ENCODE results near the gene PHRF1. TPM values are rescaled to one million over a fixed set of nuclear protein-coding genes. Genes with fewer than 3 reads are reported as not detected.
"Not testable (repeated sequence)": the region's sequence is repeated elsewhere in the genome, so short reads cannot be mapped to it uniquely, and the experiment has no call there.

The PHRF1 gene
- total RNA-seq, 1 donor from 2014 or later = 27.3 TPM

DNA sequence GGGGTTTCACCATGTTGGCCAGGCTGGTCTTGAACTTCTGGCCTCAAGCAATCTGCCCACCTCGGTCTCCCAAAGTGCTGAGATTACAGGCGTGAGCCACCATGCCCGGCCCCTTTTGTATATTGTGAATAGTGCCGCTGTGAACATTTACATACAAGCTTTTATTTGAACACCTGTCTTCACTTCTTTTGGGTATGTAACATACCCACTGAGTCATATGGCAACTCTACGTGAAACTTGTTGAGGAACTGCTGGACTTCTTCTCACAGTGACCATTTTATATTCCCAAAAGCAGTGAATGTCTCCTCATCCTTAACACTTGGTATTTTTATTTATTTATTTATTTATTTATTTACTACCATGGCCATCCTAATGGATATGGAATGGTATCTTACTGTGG lies 54.6 kb downstream of the PHRF1 start:
- no peak for DNase-seq

DNA sequence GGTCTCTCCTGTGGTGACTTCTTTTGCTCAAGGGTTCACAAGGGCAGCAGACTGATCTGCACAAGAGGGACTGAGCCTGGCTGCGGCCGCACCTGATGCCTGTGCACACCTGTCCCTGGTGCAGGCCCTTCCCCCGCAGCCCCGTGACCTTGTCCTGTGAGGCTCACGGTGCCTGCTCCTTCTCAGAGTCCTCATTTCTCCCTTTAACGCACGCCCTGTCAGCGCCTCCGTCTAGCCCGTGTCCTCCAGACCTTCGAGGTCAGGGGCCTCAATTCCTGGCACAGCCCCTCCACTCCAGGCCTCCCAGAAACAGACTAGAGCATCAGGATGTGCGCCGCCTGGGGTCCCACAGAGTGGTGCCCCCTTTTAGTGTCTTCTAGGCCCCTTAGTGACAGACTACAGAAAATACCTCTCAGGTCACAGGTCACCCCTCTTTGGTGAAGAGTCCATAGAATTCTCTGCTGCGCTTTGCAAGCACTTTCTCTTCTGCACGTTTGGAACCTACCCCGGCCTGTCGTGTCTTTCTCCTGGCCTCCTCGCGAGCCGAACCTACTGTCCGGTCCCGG lies 59.8 kb downstream of the PHRF1 start:
- no peak for DNase-seq

DNA sequence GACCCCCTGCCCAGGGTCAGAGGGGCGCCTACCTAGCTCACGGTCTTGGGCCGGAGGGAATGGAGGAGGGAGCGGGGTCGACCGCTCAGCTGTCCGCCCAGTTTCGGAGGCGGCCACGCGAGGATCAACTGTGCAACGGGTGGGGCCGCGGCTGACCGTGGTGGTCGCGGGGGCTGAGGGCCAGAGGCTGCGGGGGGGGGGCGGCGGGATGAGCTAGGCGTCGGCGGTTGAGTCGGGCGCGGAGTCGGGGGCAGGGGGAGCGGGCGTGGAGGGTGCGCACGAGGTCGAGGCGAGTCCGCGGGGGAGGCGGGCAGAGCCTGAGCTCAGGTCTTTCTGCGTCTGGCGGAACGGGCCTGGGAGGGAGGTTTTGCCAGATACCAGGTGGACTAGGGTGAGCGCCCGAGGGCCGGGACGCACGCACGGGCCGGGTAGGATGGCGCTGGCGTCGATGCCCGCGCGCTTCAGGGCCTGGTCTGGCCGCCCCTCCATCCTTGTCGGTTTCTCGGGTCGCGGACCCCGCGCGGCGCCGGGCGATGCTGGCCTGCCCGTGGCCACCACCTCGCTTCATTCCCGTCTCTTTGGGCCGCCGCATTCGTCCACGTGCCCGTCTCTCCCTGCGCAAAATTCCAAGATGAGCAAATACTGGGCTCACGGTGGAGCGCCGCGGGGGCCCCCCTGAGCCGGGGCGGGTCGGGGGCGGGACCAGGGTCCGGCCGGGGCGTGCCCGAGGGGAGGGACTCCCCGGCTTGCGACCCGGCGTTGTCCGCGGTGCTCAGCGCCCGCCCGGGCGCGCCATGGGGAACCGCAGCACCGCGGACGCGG lies 60.5 kb downstream of the PHRF1 start, which contains the start of gene DRD4:
DRD4 (plus strand) TSS at position 759 of the 822 bp plus-strand sequence; CDS start at position 795, 36 bp downstream.
- DNase-seq = no peak

DNA sequence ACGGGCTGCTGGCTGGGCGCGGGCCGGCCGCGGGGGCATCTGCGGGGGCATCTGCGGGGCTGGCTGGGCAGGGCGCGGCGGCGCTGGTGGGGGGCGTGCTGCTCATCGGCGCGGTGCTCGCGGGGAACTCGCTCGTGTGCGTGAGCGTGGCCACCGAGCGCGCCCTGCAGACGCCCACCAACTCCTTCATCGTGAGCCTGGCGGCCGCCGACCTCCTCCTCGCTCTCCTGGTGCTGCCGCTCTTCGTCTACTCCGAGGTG lies 61.0 kb downstream of the PHRF1 start:
- no peak for DNase-seq

DNA sequence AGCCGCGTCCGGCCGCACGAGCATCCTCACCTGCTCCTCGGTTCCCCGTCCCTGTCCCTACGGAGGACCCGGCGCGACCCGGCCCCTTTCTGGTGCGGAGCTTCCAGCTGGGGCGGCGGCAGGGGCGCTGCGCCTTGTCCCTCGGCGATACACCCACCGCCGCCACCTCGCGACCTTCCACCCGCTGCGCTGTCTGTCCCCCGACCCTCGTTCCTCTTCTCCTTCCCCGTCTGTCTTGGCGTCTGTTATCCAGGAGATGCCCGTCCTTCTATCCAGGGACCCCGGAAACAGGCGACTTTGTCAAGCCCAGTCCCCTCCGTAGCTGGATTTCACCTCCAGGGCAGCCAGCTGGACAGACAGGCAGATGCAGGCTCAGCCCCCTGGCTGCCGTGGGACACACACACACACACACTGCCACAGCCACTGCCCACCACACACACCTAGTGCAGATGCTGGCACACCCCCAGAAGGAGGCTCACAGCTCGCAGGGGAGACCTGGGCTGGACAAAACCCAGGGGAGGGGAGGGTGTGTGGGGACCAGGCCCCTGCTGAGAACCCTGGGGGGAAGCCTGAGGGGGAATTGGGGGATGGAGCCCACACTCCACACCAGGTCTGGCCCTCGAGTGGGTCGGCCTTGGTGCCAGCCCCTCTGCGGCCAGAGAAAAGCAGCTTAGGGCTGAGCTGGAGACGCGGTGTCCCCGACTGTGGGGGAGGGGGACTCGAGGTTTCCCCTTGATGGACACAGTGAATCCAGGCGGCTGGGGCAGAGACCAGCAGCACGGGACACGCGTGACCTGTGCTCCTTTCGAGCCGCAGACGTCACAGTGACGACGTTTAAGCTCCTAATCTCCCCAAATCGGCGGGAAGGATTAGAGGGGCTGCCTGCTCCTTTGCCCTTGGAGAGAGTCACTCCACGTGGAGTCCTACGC lies 61.6 kb downstream of the PHRF1 start:
- DNase-seq = no peak

DNA sequence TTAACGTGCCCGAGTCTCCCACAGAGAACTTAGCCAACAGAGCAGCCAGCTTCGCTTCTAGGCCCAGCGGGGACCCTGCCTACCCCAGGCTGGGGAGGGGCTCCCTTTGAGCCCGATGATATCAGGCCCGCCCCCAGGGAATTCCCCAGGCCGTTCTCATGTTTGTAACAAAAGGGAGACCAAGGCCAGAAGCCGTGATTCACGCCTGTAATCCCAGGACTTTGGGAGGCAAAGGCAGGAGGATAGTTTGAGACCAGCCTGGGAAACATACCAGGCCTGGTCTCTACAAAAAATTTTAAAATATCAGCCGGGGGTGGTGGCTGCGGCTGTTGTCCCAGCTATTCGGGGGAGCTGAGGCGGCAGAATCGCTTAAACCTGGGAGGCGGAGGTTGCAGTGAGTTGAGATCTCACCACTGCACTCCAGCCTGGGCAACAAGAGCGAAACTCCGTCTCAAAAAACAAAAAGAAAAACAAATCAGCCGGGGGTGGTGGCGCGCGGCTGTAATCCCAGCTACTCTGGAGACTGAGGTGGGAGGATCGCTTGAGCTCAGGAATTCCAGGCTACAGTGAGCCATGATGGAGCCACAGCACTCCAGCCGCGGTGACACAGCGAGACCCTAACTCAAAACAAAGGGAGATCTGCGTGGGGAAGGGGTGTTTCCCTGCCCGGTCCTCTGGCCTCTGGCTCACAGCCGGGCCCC lies 62.5 kb downstream of the PHRF1 start:
- DNase-seq = no peak

DNA sequence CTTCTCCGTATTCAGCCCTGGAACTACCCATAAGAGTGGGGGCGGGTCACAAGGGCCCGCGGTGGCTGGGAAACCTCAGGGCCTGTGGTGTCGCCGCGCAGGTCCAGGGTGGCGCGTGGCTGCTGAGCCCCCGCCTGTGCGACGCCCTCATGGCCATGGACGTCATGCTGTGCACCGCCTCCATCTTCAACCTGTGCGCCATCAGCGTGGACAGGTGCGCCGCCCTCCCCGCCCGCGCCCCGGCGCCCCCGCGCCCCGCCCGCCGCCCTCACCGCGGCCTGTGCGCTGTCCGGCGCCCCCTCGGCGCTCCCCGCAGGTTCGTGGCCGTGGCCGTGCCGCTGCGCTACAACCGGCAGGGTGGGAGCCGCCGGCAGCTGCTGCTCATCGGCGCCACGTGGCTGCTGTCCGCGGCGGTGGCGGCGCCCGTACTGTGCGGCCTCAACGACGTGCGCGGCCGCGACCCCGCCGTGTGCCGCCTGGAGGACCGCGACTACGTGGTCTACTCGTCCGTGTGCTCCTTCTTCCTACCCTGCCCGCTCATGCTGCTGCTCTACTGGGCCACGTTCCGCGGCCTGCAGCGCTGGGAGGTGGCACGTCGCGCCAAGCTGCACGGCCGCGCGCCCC lies 63.2 kb downstream of the PHRF1 start:
- DNase-seq = no peak

DNA sequence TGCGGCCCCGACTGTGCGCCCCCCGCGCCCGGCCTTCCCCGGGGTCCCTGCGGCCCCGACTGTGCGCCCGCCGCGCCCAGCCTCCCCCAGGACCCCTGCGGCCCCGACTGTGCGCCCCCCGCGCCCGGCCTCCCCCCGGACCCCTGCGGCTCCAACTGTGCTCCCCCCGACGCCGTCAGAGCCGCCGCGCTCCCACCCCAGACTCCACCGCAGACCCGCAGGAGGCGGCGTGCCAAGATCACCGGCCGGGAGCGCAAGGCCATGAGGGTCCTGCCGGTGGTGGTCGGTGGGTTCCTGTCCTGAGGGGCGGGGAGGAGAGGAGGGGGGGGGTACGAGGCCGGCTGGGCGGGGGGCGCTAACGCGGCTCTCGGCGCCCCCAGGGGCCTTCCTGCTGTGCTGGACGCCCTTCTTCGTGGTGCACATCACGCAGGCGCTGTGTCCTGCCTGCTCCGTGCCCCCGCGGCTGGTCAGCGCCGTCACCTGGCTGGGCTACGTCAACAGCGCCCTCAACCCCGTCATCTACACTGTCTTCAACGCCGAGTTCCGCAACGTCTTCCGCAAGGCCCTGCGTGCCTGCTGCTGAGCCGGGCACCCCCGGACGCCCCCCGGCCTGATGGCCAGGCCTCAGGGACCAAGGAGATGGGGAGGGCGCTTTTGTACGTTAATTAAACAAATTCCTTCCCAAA lies 63.9 kb downstream of the PHRF1 start:
- DNase-seq = no peak

DNA sequence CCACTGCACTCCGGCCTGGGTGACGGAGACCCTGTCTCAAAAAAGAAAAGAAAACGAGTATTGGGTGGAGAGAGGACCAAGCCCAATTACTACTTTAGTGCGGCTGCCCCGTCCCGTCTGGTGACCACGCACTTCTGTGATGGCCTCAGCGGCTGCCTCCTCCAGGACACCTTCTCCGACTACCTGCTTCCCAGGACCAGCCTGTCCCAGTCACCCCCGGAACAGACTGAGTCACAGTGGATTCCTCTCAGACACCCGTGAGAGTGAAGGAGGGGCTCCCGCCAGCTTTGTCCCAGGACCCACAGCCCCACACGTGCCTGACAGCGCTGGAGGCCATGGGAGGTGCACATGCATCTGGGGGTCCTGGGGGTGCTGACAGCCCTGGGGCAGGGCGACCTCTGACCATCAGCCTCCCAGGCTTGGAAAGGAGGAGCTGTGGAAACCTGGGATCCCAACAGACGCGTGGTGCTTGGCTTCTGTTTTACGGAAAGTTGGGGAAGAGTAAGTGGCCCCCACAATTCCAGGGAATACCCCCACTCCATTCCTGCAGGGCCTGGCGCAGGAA lies 65.6 kb downstream of the PHRF1 start:
- no peak for DNase-seq

DNA sequence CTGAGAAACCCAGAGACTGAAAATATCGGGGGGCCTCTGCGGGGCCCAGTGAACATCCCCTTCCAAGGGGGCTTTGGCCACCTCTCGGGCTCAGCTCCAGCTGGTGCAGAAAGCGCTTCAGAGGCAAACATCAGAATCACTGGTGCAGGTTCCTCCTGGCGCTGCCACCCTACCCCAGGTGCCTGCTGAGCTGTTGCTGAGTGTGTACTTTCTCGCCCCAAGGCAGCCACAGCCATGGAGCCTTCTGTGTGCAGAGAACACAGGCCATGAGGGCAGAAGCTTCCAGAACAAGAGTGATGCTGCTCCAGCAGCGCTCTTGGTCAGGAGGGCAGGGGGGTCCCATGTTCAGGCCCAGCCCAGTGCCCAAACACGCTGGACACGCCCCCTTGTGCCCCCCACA lies 67.1 kb downstream of the PHRF1 start:
- DNase-seq = no peak

DNA sequence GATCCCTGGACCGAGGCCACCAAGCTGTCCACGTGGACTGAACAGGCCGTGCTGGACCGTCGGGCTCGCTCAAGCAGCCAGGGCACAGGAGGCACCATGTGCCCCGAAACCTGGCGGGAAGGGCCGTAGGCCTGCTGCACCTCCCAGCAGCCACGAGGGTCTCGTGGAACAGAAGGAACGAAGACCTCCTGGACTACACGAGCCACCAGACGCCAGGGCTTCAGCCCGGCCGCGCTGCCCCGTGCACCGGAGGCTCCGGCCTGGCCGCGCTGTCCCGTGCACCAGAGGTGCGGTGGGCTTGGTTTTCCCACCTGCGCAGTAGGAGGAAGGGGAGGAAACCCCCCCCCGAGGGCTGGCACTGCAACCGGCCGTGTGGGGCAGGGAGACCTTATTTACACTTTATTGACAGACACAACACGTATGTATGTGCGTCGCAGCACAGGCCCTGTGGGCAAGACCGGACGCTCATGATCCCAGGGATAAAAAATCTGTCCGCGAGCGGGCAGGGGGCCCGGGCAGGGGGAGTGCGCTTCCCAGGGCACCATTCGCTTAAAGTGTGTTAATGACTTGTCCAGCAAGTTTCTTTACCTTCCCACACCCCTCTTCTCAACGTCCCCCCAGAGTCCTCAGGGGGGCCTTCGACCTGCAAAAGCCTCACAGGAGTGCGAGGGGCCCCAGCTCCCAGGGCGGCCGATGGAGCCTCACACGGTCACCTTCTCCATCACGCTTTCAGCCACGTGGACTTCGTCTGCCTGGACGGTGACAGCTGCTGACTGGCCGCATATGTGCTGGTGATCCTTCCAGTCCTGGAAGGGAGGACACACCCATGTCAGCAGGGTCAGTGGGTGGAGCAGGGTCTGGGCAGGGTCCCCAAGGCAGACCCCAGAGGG lies 67.8 kb downstream of the PHRF1 start:
- no peak for DNase-seq

DNA sequence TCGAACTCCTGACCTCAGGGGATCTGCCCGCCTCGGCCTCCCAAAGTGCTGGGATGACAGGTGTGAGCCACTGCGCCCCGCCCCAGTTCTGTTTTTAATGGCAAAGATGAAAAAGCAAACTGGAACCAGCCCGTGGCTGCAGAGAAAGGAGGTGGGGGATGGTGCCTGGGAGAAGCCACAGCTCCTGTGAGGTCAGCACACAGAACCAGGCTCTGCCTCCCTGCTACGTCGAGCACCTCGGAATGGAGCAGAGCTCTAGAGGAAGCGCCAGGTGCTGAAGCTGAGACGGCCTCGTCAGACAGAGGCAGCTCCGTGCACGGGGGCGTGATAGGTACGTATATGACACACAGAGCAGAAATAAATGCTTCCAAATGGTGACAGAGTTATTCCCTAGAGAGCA lies 69.3 kb downstream of the PHRF1 start:
- no peak for DNase-seq

DNA sequence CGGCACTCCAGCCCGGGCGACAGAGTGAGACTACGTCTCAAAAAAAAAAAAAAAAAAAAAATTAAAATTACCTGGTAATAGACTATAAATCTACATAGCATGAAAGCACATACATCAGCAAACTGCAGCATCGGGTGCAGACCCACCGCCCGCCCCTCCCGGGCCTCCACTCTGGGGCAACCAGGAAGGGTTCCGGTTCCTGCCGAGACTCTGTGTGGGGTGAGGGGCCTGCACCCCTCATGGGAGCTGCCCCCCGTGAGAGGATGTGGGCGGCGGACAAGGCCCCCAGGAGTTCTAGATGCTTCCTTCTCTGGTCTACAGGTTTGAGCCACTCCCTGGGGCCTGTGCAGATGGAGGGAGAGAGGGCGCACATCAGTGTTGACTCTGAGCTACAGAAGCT lies 69.9 kb downstream of the PHRF1 start:
- DNase-seq = no peak

DNA sequence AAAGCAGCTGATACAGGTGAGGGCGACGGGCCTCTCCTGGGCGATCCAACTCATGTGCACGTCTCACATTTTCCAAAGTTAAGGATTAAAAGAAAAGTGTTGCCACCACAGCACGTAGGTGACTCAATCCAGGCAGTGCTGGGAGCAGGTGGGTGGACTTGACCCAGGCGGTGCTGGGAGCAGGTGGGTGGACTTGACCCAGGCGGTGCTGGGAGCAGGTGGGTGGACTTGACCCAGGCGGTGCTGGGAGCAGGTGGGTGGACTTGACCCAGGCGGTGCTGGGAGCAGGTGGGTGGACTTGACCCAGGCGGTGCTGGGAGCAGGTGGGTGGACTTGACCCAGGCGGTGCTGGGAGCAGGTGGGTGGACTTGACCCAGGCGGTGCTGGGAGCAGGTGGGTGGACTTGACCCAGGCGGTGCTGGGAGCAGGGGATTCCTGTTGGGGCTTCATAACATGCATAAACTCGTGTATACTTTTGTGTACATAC lies 71.4 kb downstream of the PHRF1 start:
- DNase-seq = not testable (repeated sequence)

DNA sequence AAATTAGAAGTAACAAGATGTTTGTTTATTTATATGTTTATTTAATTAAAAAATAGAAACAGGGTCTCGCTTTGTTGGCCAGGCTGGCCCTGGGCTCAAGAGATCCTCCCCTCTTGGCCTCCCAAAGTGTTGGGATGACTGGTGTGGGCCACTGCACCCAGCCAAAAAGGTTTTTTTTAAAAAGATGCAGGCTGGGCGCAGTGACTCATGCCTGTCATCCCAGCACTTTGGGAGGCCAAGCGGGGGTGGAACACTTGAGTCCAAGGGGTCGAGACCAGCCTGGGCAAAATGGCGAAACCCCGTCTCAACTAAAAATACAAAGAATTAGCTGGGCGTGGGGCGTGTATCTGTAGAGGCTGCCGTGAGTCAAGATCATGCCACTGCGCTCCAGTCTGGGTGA lies 74.2 kb downstream of the PHRF1 start:
- DNase-seq = no peak

DNA sequence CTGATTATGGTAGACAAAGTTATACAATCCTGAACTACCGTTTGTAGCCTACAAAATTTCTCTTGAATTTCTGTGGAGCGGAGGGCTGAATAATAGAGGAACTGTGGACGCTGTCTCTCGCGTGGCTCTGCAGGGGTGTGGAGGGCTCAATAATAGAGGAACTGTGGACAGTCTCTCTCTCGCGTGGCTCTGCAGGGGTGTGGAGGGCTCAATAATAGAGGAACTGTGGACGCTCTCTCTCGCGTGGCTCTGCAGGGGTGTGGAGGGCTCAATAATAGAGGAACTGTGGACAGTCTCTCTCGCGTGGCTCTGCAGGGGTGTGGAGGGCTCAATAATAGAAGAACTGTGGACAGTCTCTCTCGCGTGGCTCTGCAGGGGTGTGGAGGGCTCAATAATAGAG lies 76.9 kb downstream of the PHRF1 start:
- not testable (repeated sequence) for DNase-seq

DNA sequence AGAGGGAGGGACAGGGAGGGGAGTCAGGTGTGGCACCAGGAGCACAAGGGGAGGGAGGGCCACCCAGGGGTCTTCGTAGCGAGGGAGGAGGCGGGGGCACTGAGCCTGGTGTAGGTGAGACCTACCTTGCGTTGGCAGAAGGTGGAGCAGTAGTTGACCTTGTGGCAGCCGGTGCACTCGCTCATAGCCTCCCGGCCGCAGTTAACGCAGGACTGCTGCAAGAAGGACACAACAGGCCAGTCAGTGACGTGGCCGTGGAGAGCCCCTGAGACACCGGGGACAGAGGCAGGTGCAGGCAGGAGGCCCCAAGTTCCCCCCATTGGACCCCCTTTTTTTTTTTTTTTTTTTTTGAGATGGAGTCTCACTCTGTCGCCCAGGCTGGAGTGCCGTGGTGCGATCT lies 77.6 kb downstream of the PHRF1 start:
- no peak for DNase-seq

DNA sequence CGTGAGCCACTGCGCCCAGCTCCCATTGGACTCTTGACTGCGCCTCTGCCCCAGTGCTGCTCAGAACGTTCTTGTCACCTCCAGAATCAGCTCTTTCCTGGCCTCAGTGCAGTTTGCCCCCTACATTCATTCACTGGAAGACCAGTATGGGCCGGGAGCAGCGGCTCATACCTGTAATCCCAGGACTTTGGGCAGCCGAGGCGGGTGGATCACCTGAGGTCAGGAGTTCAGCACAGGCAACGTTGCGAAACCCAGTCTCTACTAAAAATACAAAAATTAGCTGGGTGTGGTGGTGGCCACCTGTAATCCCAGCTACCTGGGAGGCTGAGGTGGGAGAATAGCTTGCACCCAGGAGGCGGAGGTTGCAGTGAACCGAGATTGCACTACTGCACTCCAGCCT lies 78.2 kb downstream of the PHRF1 start:
- not testable (repeated sequence) for DNase-seq

DNA sequence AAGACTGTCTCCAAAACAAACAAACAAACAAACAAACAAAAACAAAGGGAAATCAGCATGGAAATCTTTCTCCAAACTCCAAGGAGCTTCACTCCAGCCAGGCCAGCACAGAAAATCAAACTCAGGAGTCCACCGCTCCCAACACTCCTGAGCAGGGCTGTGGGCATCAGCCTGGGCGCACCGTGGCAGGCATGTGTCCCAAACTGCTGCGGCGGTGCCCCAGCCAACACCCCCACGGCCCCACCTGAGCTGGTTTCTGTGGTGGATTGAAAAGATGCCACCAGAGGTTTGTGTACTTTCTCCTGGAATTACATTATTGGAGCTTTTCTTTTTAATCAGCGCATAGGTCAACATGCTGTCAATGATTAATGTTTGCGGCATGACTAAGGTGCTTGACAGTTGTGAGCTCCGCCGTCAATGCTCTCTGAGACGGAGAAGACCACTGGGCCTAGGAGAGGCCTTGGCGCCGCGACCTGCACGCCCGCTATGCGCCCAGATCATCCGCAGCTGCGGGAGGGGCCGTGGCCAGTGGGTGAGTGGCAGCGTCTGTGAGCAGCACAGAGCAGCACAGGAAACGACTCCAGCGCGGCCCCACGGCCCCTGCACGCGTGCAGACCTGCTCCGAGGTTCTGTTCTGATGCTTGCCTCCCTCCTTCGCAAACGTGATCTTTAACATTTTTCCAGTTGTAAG lies 78.9 kb downstream of the PHRF1 start:
- DNase-seq = no peak

All from occipital lobe (tissue), 2 donors.